GM12875 (cell line): ENCODE data around the gene THUMPD2.

Source experiments
- H3K4me3 ChIP-seq: one replicate; pipeline ENCODE4 v1.5.1; 2011; ENCODE audit warnings: low read depth, low read length, control low read depth
- CTCF ChIP-seq: IDR thresholded peaks from 2 replicates; pipeline ENCODE4 v1.5.1; 2011; ENCODE audit warnings: low read depth, mild to moderate bottlenecking, control low read depth, inconsistent platforms, low read length, moderate library complexity, borderline replicate concordance; ENCODE audit not compliant: insufficient read depth

Gene THUMPD2

GRCh38 chr2:39778775-39779340, at the start of gene THUMPD2:
THUMPD2 (minus strand) TSS chr2:39779258; CDS start chr2:39779239, 19 bp downstream.
- peak within 1 kb of the TSS; percentile 86 for H3K4me3 ChIP-seq
- TF ChIP-seq CTCF = no peak

- no peak for TF ChIP-seq CTCF
- no peak overlapping the region for H3K4me3 ChIP-seq
Observed at GRCh38 chr2:39821871-39822270, 42.8 kb upstream of the THUMPD2 start.

GRCh38 chr2:39816845-39817244, 37.8 kb upstream of the THUMPD2 start:
- no peak for TF ChIP-seq CTCF
- H3K4me3 ChIP-seq = no peak overlapping the region

GRCh38 chr2:39816428-39816827, 37.4 kb upstream of the THUMPD2 start:
- no peak for TF ChIP-seq CTCF
- no peak overlapping the region for H3K4me3 ChIP-seq

- TF ChIP-seq CTCF = no peak
Observed at GRCh38 chr2:39805936-39806608, 27.0 kb upstream of the THUMPD2 start.

GRCh38 chr2:39803839-39804238, 24.8 kb upstream of the THUMPD2 start:
- TF ChIP-seq CTCF = no peak
- H3K4me3 ChIP-seq = no peak overlapping the region

More at GRCh38 chr2:39805936-39806608, 27.0 kb upstream of the THUMPD2 start:
- H3K4me3 ChIP-seq = no peak overlapping the region

GRCh38 chr2:39800752-39801151, 21.7 kb upstream of the THUMPD2 start:
- H3K4me3 ChIP-seq = no peak overlapping the region
- TF ChIP-seq CTCF = no peak
